GM12875 (cell line): Measurements from ENCODE around the gene SRSF11.
"Not testable (repeated sequence)": the region's sequence is repeated elsewhere in the genome, so short reads cannot be mapped to it uniquely, and the experiment has no call there.

Experiments used
- H3K4me3 ChIP-seq: one replicate; pipeline ENCODE4 v1.5.1; 2011; ENCODE audit warnings: low read depth, low read length, control low read depth
- TF ChIP-seq, protein P1 (sequence below): IDR thresholded peaks from 2 replicates; pipeline ENCODE4 v1.5.1; 2011; ENCODE audit warnings: low read depth, mild to moderate bottlenecking, control low read depth, inconsistent platforms, low read length, moderate library complexity, borderline replicate concordance; ENCODE audit not compliant: insufficient read depth

Gene SRSF11, protein sequence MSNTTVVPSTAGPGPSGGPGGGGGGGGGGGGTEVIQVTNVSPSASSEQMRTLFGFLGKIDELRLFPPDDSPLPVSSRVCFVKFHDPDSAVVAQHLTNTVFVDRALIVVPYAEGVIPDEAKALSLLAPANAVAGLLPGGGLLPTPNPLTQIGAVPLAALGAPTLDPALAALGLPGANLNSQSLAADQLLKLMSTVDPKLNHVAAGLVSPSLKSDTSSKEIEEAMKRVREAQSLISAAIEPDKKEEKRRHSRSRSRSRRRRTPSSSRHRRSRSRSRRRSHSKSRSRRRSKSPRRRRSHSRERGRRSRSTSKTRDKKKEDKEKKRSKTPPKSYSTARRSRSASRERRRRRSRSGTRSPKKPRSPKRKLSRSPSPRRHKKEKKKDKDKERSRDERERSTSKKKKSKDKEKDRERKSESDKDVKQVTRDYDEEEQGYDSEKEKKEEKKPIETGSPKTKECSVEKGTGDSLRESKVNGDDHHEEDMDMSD

DNA sequence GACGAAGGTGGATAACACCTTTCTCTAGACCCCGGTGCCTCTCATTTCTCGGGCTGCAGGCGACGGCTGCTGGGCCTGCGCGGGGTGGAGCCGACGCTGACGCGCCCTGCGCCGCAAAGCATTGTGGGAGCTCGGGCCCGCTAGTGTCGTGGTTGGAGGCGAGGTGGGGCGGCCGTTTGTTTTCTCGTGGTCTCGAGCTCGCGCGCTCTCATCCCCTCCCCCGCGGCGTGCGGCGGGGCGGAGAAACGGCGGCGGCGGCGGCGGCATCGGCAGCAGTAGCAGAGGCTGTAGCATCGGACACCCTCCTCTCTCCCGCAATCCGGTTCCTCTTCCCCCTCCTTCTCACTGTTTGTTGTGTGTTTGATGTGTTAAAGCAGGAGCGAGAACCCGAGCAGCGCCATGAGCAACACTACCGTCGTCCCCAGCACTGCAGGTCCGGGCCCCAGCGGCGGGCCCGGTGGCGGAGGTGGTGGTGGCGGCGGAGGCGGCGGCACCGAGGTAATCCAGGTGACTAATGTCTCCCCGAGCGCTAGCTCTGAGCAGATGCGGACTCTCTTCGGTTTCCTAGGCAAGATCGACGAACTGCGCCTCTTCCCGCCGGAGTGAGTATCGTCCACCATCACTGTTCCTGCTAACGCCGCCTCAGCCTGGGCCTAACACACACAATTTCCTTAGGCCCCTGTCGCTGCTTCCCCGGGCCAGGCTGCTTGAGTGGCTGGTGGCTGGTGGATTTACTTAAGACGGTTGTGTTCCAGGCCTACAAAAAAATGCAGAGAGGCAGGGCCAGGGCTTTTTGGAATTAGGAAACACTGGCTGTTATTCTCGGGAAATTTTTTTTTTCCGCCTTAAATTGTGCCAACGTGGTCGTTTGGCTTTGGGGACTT, at the start of gene SRSF11:
SRSF11 (plus strand) TSS at position 143 of the 884 bp plus-strand sequence; CDS start at position 400, 257 bp downstream.
- TF ChIP-seq, protein P1, sequence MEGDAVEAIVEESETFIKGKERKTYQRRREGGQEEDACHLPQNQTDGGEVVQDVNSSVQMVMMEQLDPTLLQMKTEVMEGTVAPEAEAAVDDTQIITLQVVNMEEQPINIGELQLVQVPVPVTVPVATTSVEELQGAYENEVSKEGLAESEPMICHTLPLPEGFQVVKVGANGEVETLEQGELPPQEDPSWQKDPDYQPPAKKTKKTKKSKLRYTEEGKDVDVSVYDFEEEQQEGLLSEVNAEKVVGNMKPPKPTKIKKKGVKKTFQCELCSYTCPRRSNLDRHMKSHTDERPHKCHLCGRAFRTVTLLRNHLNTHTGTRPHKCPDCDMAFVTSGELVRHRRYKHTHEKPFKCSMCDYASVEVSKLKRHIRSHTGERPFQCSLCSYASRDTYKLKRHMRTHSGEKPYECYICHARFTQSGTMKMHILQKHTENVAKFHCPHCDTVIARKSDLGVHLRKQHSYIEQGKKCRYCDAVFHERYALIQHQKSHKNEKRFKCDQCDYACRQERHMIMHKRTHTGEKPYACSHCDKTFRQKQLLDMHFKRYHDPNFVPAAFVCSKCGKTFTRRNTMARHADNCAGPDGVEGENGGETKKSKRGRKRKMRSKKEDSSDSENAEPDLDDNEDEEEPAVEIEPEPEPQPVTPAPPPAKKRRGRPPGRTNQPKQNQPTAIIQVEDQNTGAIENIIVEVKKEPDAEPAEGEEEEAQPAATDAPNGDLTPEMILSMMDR = no peak
- H3K4me3 ChIP-seq = peak within 1 kb of the TSS; percentile 78

DNA sequence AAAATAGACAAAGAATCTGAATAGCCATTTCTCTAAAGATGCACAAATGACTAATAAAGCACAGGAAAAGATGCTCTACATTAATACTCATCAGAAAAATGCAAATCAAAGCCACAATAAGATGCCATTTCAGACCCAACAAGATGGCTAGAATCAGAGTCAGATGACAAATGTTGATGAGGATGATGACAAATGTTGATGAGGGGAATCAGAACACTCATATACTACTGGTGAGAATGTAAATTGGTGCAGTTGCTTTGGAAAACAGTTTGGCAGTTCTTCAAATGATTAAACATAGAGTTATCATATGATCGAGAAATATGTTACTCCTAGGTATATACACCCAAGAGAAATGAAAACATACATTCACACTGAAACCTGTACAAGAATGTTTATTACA, 49.7 kb upstream of the SRSF11 start:
- TF ChIP-seq, protein P1 = no peak
- H3K4me3 ChIP-seq = no peak overlapping the region

DNA sequence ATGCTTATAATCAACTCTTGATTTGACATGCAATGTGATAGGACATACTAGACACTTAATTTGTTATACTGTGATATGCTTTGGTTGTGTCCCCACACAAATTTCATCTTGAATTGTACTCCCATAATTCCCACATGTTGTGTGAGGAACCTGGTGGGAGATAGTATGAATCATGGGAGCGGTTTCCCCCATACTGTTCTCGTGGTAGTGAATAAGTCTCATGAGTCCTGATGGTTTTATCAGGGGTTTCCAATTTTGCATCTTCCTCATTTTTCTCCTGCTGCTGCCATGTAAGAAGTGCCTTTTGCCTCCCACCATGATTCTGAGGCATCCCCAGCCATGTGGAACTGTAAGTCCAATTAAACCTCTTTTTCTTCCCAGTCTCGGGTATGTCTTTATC, 36.0 kb upstream of the SRSF11 start:
- H3K4me3 ChIP-seq = not testable (repeated sequence)

DNA sequence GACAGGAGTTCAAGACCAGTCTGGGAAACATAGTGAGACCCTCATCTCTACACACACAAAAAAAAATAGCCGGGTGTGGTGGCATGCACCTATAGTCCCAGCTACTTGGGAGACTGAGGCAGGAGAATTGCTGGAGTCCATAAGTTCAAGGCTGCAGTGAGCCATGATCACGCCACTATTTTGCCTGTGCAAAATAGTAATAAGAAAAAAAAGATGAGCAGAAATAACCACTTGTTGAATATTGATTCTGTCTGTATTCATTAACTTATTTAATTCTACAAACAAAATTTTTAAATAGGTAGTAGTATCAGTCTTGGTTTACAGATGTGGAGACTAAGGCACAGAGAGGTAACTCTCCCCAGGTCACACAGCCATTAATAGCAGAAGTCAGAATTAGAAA, 32.7 kb upstream of the SRSF11 start:
- H3K4me3 ChIP-seq = no peak overlapping the region
- TF ChIP-seq, protein P1 = no peak

DNA sequence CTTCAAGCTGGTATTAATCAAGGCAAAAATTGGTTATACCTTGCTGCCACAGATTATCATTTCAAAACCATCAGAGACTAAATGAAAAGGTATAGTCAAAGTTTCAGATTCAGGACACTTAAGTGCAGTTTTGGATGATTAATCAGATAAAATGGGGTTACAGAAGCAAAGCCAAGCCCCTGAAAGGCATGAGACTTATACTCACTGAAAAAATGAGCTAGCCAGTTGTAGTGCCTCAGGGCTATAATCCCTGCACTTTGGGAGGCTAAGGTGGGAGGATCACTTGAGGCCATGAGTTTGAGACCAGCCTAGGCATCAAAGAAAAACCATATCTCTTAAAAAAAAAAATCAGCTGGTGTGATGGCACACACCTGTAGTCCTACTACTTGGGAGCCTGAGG, 31.0 kb upstream of the SRSF11 start:
- TF ChIP-seq, protein P1 = no peak

DNA sequence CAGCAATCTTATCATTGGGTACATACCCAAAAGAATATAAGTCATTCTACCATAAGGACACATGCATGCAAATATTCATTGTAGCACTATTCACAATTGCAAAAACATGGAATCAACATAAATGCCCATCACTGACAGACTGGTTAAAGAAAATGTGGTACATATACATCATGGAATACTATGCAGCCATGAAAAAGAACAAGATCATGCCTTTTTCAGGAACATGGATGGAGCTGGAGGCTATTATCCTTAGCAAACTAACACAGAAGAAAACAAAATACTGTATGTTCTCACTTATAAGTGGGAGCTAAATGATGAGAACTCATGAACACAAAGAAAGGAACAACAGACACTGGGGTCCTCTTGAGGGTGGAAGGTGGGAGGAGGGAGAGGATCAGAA, 28.7 kb upstream of the SRSF11 start:
- not testable (repeated sequence) for H3K4me3 ChIP-seq

More for the DNA sequence above, 31.0 kb upstream of the SRSF11 start:
- no peak overlapping the region for H3K4me3 ChIP-seq

DNA sequence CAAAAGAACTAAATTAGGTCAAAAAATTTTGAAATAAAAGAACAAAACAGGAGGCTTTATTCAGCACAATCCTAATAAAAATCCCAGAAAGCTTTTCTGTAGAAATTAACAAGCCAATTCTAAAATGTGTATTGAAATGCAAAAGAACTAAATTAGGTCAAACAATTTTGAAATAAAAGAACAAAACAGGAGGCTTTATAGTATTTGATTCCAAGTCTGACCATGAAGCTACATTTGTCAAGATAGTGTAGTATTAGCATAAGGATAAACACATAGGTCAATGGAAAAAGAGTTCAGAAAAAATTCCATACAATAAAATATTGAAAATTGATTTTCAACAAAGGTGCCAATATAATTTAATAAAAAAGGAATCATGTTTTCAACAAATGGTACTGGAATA, 26.6 kb upstream of the SRSF11 start:
- TF ChIP-seq, protein P1 = no peak

DNA sequence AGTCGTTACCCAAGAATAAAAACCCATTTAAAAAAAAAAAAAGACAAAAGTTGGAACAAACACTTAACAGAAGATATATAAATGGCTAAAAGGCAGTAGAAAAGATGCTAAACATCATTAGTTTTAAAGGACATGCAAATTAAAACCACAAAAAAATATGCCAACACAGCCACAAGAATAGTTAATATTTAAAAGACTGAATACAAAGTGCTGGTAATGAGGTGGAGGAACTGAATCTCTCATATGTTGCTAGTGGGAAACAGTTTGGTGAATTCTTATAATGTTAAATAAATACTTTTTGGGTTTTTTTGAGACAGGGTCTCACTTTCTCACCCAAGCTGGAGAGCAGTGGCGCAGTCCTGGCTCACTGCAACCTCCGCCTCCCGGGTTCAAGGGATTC, 25.8 kb upstream of the SRSF11 start:
- TF ChIP-seq, protein P1 = no peak
- H3K4me3 ChIP-seq = no peak overlapping the region

More for the DNA sequence above, 26.6 kb upstream of the SRSF11 start:
- H3K4me3 ChIP-seq = no peak overlapping the region
